Measurements from ENCODE around the gene VPS13D. TPM values are rescaled to one million over a fixed set of nuclear protein-coding genes. Genes with fewer than 3 reads are reported as not detected.

The VPS13D gene
- polyA plus RNA-seq, 1 donor: 17.2 TPM

DNA sequence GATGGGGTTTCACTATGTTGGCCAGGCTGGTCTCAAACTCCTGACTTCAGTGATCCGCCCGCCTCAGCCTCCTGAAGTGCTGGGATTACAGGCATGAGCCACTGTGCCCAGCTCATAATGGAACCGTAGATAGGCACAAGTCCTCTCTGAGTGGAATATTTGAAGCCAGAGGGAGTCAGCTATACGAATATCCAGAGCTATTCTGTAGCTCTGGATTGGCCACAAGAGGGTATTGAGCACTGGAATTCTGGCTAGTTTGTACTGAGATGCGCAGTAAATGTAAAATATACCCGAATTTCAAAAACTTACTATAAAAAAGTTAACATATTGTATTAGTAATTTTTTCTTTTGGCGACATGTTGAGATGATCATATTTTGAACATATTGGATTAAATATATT is 851 bp upstream of the VPS13D start:
- DNase-seq (ENCODE audit: low read depth): no peak

DNA sequence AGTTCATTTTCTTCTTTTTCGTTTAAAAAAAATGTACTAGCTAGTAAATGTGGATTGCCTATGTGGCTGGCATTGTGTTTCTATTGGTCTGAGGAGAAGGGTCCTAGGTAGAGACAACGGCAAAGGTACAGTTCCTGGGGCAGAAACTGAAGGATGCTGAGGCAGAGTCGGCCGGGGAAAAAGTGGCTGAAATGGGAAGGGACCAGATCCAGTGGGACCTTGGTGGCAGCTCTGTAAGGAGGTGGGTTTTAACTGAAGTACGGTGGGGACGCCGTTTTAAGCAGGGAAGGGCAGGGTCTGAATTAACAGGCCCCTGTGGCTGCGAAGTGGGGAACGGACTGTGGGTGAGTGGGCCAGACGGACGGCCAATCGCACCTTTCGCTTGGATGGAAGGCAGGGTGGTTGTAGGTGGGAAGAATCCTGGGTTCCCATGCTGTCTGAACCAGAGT is 420 bp upstream of the VPS13D start:
- no peak for DNase-seq (ENCODE audit: low read depth)

DNA sequence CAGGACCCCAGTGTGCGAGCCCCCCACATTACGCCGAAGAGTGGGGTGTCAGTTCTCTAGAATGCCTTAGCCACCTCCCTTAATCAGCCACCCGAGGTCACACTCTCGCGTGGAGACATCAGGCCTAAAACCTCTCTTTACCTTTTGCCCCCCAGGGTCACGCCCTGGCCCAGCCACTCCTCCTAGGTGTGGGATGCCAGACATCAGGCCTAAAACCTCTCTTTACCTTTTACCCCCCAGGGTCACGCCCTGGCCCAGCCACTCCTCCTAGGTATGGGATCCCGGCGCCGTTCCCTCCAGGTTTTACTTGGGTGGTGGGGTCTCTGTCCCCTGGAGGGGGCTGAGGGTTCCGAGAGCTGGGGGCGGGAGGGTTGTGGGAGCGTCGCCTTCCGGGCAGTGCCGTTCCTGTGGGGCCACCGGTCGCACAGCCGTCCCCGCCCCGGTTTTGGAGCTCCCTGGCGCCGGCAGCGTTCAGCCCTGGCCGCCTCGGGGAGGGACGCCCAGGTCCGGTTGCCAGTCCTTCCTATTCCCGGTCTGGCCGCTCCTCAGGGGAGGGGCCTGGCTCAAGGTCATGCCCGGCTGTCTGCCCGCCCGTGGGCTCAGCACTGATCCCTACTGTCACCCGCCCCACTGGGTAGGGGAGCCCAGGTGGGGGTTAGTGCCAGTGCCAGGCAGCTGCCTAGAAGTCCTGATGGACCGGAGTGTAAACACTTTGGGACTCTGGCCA is 882 bp downstream of the VPS13D start:
- DNase-seq (ENCODE audit: low read depth): no peak

DNA sequence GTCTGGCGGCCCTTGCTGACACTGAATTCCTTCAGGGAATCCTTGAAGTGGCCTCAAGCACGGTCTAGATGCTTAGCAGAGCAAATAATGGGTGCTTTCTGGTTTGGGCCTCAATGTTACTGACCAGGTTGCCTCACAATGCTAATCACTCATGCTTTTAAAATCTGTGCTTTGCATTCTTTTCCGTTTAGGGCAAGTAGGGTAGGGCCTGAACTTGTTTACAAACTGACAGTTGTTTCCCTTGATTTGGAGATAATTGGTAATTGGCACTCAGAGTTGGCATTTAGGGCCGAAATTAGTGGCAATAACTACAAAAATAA is 1.4 kb downstream of the VPS13D start:
- DNase-seq (ENCODE audit: low read depth): no peak

DNA sequence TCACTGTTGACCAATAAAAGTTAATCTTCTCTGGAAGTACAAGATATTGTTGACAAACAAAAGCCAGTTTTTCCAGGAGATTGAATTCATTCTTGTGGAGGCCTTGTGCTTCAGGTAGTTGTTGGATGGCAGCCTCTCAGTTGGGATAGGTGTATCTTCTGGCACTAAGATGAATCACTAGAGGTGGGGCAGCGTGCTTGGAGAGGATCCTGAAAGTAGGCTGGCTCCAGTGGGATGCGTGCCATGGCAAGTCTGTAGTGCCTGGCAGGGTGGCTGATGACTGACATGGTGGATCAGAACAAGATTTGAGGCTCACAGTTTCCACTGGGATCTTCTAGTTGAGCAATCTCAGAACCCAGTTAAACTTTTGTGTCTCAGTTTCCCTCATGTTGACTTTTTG is 2.4 kb downstream of the VPS13D start:
- no peak for DNase-seq (ENCODE audit: low read depth)

DNA sequence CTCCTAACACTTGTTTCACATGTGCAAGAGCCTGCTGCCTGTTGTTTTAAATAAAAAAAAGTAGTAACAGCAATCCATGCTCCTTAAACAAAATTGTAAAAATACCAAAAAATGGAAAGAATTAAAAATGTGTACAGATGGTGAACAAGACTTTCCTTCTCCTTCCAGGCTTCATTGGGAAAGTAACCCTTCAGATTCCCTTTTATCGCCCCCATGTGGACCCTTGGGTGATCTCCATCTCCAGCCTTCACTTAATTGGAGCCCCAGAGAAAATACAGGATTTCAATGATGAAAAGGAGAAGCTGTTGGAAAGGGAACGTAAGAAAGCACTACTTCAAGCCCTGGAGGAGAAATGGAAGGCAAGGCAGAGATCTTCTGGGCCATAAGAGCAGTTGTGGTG is 14.2 kb downstream of the VPS13D start:
- DNase-seq (ENCODE audit: low read depth): no peak

DNA sequence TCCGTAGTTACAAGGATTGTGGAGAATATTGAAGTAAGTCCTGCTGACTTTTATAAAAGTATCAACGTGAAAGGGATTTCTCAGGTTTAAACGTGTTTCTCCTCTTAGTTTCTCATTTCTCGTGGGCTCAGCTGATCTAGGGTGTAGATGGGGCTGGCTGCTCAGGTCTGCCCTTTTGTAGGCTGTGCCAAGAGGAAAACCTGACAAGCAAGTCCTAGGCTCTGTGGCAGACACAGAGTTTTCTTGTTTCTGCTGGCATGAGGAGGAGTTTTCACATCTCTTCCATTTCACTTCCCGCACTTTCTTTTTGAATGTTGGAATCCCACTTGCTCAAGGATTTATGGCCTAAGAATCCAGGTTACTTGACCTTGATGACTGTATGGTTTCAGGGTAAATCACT is 14.8 kb downstream of the VPS13D start:
- no peak for DNase-seq (ENCODE audit: low read depth)

DNA sequence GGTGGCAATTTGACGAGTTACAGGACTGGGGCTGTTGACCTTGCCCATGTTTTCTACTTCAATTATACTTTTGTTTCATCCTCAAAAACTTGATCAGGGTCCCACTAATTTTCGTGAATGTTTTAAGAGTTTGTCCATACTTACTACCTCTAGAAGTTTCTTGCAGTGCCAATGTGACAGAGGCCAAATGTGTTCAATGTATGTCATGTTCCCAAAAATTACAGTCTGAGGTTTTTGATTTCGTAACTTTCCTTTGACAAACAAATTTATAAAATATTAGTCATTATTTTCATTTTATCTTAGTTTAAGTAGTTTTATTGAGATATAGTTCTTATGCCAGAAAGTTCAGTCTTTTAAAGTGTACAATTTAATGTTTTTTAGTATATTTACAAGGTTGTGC is 15.3 kb downstream of the VPS13D start:
- DNase-seq (ENCODE audit: low read depth): no peak

DNA sequence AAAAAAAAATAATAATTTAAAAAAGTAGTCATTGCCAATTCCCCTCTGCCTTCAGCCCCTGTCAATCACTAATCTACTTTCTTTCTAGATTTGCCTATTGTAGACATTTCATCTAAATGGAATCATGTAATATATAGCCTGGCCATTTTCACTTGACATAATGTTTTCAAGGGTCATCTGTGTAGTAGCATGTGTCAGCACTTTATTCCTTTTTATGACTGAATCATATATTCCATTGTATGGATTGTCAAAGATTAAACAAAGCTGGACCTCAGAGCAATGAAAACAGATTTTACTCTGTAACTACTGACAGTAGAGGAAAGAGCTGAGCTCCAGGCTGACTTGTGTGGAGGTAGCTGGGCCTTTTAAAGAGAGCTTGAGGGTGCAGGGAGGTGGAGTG is 15.9 kb downstream of the VPS13D start:
- no peak for DNase-seq (ENCODE audit: low read depth)

DNA sequence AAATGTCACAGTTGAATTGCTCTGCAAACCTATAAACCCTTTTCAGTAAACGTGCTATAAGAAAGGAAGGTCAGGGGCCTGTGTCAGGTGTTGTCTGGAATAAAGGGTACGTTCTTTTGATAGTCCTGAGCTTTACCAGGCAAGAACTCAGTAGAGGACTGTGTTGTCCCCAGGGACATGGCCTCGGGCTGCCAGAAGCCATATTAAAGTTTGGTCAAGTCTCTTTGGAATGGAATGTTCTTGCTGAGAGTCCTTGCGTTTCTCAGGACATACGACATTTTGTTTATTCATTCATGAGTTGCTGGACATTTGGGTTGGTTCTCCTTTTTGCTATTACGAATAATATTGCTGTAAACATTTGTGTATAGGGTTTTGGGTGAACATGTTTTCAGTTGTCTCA is 16.8 kb downstream of the VPS13D start:
- no peak for DNase-seq (ENCODE audit: low read depth)

DNA sequence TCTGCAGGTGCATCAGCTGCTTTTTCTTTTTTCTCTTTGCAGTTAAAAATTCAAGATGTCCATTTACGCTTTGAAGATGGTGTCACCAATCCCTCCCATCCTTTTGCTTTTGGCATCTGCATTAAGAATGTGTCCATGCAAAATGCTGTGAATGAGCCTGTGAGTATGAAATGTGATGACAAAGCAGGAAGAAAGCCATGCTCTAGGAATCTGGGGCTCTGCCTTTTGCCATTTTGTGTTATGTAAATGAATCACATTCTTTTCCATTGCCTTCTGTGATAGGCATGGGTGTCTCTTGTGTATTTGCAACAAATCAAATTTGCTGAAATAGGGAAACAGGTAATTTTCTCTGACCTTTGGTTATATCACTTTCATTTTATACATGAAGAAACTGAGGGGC is 19.4 kb downstream of the VPS13D start:
- no peak for DNase-seq (ENCODE audit: low read depth)

DNA sequence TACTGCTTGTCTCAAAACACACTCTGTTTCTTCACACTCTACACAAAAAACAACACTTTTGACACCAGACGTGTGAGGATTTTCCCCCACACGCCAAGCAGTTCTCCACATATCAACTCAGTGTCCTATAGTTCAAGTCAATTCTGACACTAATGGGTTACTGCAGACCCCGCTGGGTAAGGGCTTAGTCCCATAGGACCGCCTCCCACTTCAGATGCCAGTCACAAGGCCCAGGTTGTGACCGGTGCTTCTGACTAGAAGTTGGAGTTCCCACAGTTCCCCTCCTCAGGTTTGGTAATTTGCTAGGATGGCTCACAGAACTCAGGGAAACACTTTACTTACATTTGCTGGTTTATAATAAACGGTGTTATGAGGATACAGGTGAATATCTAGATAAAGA is 19.9 kb downstream of the VPS13D start:
- no peak for DNase-seq (ENCODE audit: low read depth)

DNA sequence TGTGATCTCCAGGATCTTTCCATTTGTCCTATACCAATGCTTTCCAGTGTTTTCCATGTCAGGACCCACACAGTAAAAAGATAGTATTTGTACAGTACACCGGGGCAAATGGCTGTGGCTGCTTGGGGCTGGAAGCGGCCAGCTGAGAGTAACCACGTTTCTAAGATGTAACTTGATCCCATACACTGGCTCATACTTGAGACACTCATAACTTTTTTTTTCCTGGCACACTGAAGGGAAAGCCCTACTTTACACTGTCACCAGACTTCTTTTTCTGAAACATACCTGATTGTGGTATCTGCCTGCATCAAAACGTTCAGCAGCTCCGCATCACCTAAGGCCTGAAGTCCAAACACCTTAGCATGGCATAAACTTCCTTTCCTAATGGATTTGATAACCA is 21.6 kb downstream of the VPS13D start:
- DNase-seq (ENCODE audit: low read depth): no peak

DNA sequence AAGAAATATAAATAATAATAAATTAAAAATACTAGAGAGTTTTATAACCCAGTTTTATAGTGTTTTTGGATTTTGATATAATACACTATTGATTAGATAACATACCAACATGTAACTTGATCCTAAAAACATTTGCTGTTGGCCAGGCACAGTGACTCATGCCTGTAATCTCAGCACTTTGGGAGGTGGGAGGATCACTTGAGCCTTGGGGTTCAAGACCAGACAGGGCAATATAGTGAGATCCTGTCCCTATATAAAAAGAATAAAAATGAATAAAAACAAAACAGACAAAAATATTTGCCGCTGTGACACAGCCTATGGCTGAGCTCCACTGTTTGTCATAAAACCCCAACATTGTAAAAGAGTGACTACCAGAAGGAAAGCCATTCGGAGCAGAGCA is 26.1 kb downstream of the VPS13D start:
- DNase-seq (ENCODE audit: low read depth): no peak

DNA sequence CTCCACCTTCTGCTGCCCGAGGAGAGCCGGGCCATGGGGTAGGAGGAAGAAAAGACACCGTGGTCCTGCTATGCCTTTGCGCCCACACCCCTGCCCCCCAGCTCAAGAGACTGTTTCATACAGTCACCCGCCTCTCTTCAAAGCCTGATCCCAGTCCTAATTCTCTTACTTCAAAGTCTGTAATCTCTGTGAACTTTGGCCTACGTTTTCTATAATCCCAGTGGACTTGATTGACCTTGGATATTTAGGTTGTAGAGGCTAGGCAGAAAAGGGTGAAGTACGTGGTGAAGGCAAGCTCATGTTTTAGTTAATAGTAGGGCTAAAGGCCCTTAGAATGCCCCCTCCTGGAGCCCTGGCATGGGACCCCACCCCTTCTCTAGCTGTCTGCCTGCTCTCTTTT is 28.4 kb downstream of the VPS13D start:
- DNase-seq (ENCODE audit: low read depth): no peak

DNA sequence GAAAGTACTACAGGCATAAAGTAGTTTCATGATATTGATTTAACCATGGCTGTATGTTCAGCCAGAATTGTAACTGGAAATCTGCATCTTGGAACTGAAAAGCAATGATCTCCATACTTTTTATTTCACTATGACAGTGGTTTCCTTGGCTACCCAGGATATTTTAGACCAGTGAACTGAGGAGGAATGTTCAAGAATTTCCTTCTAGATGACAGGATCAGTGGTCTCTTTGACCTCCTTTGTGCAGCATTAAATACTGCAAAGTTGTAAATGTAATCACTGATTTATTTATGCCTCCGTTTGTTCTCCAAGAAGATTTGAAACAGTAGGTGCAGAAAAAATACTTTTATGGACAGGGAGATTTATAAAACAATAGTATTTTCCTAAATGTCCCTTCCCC is 39.5 kb downstream of the VPS13D start:
- DNase-seq (ENCODE audit: low read depth): no peak

DNA sequence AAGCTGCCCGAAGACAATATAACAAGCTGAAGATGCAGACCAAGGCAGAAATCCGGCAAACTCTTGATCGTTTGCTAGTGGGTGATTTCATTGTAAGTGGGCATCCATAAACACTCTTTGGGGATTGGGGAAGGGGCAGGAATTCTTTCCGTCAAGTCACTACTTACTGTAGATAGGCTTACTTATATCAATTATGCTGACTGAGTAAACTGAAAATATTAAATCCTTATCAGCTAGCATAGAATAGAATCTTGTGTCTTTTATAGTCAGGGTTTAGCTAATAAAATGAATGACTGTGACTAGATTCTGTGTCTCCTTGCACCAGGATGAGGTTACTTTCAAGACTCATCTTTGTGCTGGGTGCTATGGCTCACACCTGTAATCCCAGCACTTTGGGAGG is 41.2 kb downstream of the VPS13D start:
- no peak for DNase-seq (ENCODE audit: low read depth)

DNA sequence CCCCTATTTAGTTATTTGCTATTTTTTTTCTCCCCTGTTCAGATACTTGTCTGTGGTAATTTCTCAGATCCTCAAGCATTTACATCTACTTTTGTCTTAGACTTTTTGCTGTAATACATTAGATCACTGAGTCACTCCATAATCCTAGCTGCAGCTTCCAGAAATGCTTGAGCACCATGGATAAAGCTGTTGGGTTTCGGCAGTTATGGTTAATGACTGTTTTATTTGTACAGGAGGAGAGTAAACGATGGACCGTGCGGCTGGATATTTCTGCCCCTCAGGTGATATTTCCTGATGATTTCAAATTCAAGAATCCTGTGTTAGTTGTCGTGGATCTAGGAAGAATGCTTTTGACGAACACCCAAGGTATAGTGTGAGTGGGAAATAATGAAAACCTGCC is 42.9 kb downstream of the VPS13D start:
- DNase-seq (ENCODE audit: low read depth): no peak

DNA sequence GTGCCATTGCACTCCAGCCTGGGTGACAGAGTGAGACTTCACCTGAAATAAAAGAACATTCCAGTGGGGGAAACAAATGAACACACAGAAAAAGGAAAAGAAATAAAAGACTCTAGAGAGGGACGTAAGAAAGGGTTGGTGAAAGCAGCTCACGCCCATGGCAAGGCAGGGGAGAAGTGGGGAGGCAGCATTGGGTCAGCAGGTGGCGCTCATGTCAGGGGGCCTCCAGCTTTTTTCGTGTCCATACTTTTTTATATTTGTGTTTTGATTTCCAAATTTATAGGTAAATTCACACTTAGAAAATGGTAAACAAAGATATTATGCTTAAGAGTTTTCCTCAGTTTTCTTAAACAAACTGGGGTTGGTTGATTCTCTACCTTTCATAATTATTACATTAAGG is 45.5 kb downstream of the VPS13D start:
- DNase-seq (ENCODE audit: low read depth): no peak

DNA sequence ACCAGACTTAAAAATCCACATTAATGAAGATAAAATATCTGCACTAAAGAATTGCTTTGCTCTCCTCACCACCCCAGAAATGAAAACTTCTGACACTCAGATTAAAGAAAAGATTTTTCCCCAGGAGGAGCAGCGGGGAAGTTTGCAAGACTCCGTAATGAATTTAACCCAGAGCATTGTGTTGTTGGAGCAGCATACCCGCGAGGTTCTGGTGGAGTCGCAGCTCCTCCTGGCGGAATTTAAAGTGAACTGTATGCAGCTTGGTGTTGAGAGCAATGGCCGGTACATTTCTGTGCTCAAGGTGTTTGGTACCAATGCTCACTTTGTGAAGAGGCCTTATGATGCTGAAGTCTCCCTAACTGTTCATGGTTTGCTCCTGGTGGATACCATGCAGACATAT is 46.4 kb downstream of the VPS13D start:
- DNase-seq (ENCODE audit: low read depth): no peak

DNA sequence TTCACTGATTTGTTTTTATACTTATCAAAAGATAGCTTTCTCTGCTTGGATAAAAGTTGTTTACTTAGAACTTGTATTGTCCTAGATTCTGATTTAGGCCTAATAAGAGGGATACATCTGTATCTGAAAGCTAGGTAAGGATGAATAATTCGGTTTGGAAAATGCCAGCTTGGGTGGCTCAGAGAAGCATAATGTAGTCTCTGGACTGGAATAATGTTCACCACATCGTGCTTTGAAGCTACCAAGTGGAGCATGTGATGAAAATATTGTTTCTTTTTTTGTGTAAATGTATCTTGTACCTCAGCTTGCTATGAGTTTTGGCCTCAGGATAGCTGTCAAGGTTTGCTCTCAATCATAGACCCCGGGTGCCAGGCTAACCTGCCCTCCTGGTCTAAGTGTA is 49.2 kb downstream of the VPS13D start:
- no peak for DNase-seq (ENCODE audit: low read depth)

DNA sequence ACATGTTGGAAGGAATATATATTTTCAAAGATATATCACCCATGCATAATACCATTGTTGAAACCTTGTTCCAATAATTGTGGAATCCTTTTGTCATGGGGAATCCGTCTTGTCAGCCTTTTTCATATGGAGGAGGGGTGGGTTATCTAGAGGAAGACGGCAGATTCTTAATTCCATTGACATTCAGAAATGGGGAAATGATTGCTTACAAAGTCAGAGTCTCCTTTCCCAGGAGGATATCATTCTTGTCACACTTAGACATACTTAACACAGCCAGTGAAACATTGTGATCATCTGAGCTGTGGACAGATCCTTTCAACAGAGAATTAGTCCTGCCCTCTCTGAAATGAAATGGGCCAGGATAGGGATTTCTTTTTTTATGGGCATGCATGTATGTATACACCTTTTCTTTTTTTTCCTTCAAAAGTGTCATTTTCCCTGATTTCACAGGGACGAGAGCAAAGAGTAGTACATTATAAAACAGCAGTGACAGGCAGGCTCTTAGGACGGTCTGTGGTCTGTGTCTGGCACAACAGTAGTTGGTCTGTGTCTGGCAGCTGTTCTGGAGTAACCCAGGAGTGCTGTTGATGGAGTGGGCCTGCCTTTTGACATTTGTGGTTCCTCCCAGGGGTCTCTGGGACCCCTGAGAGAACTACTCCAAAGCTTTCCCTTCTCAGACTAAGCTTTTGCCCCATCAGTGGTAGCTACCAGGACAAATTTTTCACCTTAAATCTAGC is 50.1 kb downstream of the VPS13D start:
- no peak for DNase-seq (ENCODE audit: low read depth)

DNA sequence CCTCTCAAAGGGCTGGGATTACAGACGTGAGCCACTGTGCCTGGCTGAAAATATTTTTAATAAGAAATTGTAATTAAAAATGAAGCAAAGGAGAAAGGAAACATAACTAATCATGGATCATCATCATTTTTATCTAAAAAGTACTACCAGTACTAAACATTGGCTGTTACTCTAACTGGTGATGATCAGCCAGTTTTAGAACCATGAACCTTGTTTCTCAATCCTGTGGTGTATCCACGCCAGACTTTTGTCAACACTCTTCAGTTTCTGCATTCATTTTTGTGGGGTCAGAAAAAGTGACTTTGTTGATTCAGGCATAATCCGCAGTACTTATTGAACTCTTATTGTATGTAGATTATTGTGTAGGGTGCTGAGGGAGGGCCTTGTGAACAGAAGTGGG is 52.3 kb downstream of the VPS13D start:
- DNase-seq (ENCODE audit: low read depth): no peak

DNA sequence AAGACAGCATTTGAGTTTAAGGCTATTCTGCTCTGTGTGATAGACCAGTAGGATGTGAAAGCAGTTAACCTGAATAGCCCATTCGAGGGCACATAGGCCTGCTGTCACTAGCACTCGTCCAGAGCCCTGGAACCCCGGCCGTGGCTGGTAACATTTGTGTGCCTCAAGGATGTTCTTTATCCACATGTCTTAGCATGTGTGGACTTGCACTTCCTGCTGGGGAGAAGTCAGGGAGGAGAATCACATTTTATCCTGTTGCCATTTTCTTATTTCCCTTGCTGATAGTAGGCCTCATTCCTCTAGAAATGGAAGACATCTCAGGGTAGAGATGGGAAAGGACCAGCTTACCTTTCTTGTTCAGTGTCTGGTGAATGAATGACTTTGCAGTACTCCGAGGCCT is 54.7 kb downstream of the VPS13D start:
- DNase-seq (ENCODE audit: low read depth): no peak

Measured in forelimb muscle (tissue), 1 donor.